NCI-H1105 (cell line): ENCODE data around the gene SYNE2.
"Not testable (repeated sequence)": the region's sequence is repeated elsewhere in the genome, so short reads cannot be mapped to it uniquely, and the experiment has no call there.

Experiments
- DNase-seq: peaks from one replicate; lab custom pipeline; 2025; lab: John Stamatoyannopoulos, UW

Gene SYNE2

GRCh38 chr14:63852817-63853731, at the start of gene SYNE2:
Gene SYNE2 (plus strand): TSS chr14:63853004. CDS start chr14:63909149, 56,145 bp downstream.
- DNase-seq: peak; percentile 83

- DNase-seq: not testable (repeated sequence)
These were observed 49.5 kb upstream of the SYNE2 start for GRCh38 chr14:63803221-63803791.

- not testable (repeated sequence) for DNase-seq
These were observed 46.7 kb upstream of the SYNE2 start for GRCh38 chr14:63806064-63806463.

- DNase-seq: not testable (repeated sequence)
These were observed 41.1 kb upstream of the SYNE2 start for GRCh38 chr14:63811692-63812091.

GRCh38 chr14:63833728-63834127, 19.1 kb upstream of the SYNE2 start:
- no peak for DNase-seq

- no peak for DNase-seq
These were observed 11.8 kb upstream of the SYNE2 start for GRCh38 chr14:63840981-63841380.

GRCh38 chr14:63843796-63844195, 9.0 kb upstream of the SYNE2 start:
- no peak for DNase-seq

- no peak for DNase-seq
These were observed 3.9 kb upstream of the SYNE2 start for GRCh38 chr14:63848890-63849289.

- DNase-seq: peak; percentile 36
These were observed 460 bp upstream of the SYNE2 start for GRCh38 chr14:63852271-63852816.

- peak; percentile 53 for DNase-seq
These were observed 1.1 kb downstream of the SYNE2 start for GRCh38 chr14:63853831-63854293.

GRCh38 chr14:63854330-63854729, 1.5 kb downstream of the SYNE2 start:
- no peak for DNase-seq

- DNase-seq: no peak
These were observed 2.5 kb downstream of the SYNE2 start for GRCh38 chr14:63855281-63855680.

GRCh38 chr14:63857466-63858030, 4.7 kb downstream of the SYNE2 start:
- DNase-seq: no peak

- no peak for DNase-seq
These were observed 7.3 kb downstream of the SYNE2 start for GRCh38 chr14:63860146-63860545.

GRCh38 chr14:63862163-63862562, 9.4 kb downstream of the SYNE2 start:
- DNase-seq: no peak

- DNase-seq: no peak
These were observed 10.2 kb downstream of the SYNE2 start for GRCh38 chr14:63863004-63863403.

- DNase-seq: not testable (repeated sequence)
These were observed 12.0 kb downstream of the SYNE2 start for GRCh38 chr14:63864775-63865174.

- no peak for DNase-seq
These were observed 15.4 kb downstream of the SYNE2 start for GRCh38 chr14:63867933-63868921.

- not testable (repeated sequence) for DNase-seq
These were observed 17.3 kb downstream of the SYNE2 start for GRCh38 chr14:63869940-63870752.

GRCh38 chr14:63870753-63871037, 17.9 kb downstream of the SYNE2 start:
- not testable (repeated sequence) for DNase-seq

- no peak for DNase-seq
These were observed 21.4 kb downstream of the SYNE2 start for GRCh38 chr14:63874223-63874622.
